ENCODE measurements around the gene DCX. TPM values are rescaled to one million over a fixed set of nuclear protein-coding genes. Genes with fewer than 3 reads are reported as not detected.
"Not testable (repeated sequence)": the region's sequence is repeated elsewhere in the genome, so short reads cannot be mapped to it uniquely, and the experiment has no call there.

DCX gene
- polyA plus RNA-seq, 1 donor: 3.0 TPM

DNA sequence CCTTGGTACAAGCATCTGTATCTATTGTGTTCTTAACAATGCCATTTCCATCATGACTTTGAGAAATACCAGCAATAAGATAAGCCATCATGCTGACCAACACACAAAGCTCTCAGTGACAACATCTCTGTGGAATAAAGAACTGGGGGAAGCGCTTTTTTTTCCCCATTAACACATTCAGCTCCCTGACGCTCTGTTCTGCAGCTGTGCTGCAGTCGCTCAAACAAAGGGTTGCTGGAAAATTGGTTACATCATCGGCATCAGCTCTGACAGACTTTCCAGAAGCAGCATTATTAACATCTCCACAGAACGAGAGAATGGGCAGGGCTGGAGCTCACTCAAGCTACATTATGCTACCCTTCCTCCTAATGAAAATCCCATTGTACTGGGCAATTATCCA, 39.9 kb downstream of the DCX start:
- no peak for DNase-seq

DNA sequence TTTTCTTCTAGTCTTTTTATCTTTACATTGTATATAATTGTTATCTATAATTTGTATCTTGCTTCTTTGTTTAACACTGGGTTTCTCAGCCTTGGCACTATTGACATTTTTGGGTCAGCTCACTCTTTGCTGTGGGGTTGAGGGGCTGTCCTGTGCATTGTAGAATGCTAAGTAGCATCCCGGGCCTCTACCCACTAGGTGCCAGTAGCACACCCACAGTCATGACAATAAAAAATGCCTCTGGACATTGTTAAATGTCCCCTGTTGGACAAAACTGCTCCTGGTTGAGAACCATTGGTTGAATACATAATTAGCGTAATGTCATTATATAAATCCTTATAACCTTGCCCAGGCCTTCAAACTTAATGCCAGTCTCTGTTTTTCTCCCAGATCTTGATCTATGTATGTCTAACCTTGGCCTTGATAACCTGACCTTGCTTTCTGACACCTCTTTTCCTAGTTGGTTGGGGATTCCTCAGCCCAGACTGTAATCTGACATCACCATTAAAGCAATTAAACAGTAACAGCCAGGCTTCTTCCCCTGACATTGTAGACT, 46.1 kb downstream of the DCX start:
- no peak for DNase-seq

DNA sequence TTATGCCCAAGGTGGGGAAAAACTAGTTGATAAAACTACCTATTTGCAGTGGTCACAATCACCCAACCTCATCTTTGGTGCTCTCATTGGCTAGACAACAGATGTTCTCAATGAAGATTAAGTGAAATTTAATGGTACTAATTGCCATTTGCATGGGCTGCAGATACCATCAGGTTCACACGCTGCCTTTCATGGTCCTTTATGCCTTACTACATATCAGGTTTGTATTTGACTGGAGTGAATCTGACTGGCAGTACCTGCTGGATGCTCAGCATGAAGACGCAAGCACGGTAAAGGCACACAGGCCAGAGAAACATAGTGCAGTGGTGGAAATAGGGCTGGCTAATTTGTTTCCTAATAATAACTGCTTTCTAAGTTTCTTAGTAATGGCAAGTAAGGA, 48.3 kb downstream of the DCX start:
- no peak for DNase-seq

DNA sequence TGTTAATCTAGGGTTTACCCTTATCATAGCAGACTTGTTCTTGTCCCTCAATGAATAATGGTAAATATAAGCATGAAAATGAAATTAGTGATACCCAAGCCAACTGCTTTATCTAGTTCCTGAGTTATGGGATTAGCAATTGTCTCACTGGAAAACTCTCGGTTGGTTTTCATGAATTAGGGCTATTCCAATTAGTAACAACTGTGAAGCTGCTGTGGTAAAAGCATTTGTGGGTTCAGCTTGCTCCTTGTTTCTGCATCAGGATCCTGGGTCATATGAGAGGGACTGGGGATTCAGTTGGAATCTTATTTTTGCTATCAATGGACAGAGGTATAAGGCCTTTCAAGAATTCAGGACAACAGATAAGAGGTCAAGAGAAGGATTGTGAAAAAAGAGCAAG, 50.2 kb downstream of the DCX start:
- no peak for DNase-seq

DNA sequence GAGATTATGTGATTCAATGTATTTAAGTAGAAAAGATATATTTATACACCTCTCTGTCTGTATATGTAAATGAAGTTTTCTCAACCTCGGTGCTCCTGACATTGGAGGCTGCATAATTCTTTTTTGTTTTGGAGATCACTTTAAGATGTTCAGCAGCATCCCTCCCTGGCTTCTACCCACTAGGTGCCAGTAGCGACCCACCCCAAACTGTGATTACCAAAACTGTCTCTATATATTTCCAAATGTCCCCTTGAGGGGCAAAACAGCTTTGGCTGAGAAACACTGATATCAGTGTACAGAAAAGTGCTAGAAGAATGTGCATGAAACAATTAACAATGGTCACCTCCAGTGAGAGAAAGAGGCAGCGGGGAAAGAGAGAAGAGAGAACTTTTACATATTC, 51.2 kb downstream of the DCX start:
- no peak for DNase-seq

DNA sequence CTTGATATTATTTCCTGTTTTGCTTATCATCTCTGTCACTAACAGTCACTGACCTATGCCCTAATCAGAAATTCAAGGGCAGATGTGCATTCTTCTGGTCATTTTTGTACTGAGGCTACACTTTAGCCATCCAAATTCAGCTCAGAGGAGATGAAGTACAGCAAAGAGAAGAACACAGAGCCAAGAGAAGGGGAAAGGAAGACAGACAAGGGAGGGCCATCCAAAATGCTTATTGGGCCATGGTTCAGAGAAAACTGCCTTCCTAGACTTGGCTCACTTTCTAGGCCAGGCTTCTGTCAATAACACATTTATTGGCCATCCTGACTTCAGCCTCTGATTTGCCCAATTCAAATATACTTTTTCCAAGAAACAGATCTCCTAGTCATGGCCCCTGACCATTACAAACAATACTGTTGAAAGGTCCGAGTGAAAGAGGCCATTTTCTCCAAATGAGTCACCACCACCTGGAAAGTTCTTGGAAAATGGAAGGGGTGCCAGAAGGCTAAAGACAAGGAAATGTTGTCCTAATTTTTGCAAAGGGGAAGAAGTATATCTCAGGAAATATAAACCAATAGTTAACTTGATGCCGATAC, 56.4 kb downstream of the DCX start:
- no peak for DNase-seq

DNA sequence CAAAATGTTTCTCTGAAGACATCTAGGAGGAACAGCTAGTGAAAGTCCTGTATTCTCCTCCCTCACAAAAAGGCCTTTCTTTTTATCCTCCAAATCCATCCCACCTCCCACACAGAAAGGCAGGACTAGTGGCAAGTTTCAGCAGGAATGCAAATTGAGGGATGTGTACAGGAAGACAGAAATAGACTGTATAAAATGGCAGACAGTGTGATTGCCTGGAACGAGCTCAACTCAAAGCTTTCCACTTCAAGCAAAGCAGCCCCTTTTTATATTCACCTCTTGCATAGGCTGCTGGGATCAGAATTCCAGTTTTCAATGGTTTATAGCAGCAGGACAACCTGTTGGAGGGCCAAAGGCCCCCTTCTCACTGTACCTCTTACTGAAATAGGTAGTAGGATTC, 57.5 kb downstream of the DCX start:
- no peak for DNase-seq

DNA sequence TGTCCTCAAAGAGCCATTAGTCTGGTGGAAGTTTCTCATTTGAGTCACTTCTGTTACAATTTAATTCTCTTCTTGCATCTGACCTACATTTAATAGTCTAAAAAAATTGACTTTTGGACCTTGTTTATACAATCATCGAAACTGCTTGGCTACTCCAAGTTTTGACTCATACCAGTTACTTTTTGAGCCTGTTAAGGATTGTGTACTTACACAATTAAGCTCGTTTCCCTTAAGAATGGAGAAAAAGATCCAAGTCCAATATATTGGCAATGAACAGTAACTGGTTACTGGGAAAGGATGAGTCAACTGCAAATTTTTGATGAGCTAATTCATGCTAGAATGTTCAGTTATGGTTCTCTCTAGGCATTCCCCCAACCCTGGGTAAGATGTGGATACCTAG, 58.2 kb downstream of the DCX start:
- no peak for DNase-seq

DNA sequence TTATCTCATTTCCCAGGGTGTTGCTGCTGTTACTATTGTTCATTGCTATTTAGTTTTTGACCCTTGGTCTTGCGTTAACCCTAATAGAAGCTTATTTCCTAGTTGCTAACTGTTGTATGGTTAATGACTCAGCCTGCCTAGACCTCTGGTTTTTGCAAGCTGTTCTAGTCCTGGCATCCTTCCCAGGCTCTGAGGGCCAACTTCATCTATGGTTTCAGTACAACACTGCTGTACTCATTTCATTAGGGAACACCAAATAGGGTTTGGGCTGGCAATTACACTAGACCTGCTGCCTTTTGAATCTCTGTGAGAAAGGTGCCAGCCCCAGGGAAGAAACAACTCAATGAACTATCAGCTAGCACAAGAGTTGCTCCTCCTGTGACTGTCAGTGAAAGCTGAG, 59.6 kb downstream of the DCX start:
- DNase-seq: no peak

DNA sequence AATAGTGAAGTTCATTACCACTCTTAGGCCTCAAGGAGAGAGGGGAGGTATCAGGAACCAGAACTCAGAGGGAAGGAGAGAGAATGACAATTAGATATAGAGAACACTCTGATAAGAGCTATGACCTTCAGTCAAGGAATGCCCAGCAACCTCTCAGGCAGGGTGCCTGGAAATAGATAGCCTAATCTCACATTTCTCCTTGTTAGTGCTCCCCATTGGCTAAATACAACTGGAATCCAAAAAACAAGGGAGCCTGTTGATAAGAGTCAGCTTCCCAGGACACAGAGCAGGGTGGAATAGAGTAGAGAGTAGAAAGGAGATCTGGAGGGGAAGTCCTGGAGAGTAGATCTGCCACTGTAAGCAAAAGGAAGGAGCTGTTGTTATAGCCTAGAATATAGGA, 62.1 kb downstream of the DCX start:
- DNase-seq: no peak

DNA sequence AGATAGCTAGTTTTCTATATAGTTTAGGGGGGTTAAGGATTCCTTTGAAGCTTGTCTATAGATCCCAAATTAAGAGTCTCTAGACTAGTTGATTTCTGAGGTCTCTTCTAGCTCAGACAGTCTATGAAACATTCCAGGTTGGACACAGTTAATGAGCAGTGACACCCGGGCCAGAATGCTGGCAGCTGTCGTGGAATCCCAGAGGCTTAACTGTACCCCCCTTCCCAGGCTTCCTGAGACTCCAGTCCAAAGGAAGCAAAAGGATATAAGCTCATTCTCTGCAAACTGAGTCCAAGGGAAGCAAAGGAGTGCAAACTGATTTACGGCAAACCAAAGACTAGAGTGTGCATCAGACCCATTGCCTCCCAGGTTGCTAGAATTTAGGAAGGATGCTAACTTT, 62.9 kb downstream of the DCX start:
- no peak for DNase-seq

DNA sequence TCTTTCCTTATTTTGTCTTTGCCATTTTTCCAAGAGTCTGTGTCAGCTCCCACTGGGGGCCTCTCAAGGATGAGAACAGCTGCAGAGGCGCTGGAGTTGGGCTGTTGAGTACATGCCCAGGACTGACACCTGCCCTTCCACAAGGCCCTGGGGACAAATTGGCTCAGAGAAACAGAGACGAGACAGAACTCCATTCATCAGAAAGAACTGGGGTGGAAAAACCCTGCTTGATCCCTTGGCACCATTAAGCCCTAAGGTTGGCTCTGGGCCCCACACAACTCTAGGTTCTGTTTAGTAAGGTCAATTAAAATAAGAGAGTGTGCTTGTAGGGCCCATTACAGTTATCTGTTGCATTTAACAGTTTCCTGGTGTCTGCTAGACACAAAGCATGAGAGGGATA, 63.6 kb downstream of the DCX start:
- DNase-seq: no peak

DNA sequence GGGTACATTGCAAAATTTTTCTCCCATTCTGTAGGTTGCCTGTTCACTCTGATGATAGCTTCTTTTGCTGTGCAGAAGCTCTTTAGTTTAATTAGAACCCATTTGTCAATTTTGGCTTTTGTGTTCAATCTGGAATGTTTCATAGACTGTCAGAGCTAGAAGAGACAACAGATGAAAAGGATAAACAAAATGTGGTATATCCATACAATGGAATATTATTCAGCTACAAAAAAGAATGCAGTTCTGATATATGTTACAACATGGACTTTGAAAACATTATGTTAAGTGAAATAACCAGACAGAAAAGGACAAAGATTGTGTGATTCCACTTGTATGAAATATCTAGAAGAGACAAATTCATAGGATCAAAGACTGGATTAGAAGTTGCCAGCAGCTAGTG, 65.8 kb downstream of the DCX start:
- not testable (repeated sequence) for DNase-seq

DNA sequence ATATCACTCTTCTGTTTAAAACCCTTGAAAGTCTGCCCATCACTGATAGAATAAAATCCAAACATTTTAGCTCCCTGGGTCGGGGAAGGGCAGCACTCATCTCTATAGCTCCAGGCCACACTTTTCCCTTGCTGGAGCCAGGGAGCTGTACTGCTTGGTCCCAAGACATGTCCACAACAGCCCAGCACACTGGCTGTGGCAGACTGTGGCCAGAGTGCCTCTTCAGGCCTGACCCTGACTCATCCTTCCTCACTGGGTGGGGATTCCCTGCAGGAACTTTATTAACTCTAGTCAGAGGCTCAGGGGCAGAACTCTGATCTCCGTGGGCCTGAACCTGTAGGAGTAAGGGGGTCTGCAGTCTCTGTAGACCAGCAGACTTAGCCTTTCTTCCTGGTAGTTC, 71.9 kb downstream of the DCX start:
- no peak for DNase-seq

DNA sequence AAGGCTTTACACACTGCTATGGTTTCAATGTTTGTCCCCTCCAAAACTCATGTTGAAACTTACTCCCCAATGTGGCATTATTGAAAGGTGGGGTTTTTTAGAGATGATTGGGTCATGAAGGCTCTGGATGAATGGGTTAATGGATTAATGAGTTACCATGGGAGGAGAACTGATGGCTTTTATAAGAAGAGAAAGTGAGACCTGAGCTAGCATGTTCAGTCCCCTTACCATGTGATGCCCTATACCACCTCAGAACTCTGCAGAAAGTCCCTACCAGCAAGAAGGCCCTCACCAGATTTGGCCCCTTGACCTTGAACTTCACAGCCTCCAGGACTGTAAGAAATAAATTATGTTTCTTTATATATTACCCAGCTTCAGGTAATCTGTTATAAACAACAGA, 72.8 kb downstream of the DCX start:
- no peak for DNase-seq

DNA sequence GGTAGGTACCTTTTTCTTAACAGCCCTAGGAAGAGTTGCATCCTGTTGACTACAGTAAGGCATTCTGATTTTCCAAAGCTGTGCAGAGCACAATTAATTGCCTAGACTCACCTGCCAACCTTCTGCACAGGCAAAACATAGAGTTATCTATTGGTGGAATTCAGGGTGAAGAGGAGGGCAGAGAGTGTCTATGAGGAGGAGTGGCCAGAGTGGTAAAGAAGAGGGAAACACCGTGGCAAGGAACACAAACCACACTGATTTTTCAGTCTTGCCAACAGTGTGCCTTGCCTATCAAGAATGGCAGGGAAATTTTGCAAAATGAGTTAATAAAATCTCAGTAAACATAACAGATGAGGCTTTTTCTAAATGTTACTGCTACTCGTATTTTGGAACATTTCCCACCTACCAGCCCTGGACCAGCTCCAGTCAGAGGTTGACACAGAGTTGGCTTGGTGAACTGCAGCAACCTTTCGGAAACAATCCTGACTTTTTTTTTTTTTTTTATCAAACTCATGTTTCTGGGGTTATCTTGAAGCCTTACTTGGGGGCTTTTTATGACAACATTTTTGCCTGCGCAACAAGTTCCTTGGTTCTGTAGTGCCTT, 73.8 kb downstream of the DCX start:
- DNase-seq: no peak

DNA sequence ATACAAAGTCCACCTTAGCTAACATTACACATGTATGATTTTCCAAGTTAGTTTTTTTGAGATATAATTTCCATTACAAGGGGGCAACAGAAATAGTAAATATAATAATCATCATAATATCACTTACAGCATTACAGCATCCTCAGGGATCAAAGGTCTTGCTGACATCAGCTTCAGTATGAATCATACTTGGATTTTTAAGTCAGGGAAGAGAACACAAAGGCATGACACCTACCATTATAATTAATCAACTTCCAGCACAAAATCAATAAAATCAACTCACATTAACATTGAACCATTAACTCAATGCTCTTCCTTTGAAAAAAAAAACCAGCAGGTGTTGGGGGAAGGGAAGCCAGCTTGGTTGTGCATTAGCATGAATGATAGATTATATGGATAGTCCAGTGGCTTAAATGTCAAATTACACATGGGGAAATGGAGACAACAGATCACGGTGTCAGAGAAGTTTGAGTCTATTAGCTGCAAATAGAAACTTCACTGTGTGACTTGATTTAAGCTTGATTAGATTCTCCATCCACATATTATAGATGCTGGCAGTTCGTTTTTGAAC, 74.8 kb downstream of the DCX start:
- no peak for DNase-seq

DNA sequence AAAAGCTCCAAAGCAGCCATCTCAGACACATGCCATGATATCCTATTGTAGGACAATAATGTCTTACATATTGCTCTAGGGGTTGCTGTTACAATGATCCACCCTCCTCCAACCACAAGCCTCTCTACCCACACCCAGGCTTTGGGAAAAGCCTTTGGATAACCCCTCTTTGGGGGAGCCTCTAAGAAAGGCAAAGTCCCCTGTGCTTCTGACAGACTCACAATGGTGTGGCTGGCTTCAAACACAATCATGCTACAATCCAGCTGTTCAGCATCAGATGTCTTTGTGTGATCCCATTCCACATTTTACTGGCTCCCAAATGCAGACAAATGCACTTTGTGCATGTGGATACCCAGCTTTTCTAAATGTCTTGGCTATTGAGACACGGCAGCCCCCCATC, 75.9 kb downstream of the DCX start:
- DNase-seq: no peak

DNA sequence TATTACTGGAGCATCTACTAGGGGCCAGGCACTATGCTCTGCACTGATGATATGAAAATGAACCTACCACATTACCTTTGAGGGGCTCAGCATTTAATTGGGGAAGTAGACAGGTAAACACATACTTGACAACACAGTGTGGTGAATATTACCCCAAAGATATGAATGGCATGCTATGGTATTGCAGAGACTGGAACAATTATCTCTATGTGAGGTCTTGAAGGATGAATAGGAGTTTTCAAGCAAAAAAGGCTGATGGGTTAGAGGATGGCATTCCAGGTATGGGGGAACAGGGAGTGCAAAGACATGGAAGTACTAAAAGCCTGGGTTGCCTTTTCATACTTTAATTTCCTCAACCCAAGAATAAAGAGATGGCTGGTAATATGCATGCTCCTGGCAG, 82.6 kb downstream of the DCX start:
- no peak for DNase-seq

DNA sequence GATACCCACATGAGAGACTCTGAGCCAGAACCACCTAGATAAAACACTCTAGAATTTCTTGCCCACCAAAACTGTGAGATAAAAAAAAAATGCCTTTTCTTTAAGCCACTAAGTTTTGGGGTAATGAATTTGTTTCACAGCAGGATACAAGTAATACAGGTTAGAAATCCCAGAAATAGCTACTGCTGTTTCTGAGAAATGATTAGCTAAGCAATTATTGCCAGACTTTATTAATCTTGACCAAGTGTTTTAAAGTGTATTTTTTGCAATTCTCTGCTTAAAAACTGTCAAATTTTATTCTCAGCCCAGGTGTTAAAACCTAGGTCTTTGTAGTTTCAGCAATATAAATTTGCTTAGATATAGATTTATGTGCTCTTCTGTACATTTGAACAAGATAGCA, 83.1 kb downstream of the DCX start:
- DNase-seq: no peak

DNA sequence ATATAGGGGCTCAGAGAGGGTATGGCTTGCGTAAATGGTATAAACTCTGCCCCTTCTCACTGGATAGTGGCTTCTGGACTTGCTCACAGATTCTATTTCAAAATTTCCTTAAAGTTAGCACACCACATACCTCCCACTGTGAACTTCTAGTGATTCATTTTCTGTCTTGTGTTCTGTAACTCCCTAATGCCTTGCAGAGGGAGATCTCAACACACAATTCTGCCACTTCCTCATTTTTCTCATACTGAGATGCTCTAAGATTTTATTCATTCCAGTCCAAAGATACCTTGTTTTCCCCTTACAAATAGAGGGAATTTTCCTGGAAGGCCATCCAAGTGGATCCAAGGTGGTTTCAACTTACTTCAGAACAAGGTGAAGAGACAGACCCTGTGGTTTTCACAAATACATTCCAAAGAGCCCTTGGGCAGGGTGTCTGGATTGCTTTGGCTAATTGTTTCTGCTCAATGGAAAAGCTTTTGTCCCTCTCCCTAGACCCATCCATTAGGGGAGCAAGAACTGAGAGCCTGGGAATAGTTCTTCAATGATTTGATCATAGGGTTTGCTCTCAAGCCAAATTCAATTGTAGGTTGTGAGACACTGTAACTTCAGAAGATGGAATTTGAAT, 89.6 kb downstream of the DCX start:
- DNase-seq: no peak

DNA sequence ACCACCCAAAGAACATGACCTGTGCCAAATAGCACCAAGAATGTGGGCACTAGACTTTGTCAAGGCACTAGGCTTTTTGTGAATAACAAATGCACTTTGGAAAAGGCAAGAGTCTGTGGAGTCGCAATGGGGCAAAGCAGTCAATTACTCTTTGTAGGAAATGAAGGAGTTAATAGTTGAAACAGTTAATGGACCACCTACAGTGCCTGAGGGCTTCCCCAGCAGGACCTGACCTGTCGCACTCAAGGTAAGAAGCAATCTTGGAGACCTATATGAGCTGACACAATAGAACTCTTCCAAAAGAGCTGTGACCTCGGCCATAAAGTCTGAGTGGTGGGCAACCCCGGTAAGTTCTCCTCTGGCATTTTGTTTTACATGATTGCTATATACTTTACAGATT, 92.5 kb downstream of the DCX start:
- DNase-seq: no peak

DNA sequence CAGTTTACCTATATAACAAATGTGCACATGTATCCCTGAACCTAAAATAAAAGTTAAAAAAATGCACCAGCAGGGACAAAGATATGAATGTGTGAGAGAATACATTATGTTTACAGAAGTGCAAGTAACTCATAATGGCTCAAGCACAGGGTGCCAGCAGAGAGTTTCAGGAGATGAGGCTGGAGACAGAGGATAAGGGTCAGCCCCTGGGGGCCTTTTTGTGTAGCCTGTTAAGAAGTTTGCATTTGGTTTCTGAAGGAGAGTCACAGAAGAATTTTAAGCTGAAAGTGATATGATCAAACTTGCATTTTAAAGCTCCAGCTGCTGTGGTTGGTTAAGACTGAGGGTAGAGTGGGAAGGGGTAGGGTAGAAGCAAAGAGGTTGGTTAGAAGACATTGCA, 93.1 kb downstream of the DCX start:
- no peak for DNase-seq

DNA sequence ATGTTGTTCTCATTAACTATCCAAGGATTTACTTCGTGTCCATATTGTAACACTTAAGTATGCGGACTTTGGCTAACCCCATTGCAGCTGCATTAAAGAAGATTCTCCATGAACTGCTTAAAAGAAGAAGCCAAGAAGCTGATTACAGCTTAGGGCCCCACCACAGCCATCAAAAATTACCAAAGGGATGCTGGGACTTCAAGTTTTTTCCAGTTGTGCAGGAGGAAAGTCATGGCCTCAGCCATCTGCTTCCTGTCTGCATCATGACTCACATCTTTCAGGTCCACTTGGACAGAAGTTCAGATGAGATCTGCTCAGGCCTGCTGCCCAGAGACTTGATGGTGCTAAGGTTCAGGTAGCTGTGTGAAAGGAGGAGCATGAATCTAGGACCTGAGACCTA, 102.9 kb downstream of the DCX start:
- DNase-seq: no peak
